Measurements from ENCODE around the gene NPAS3.

GRCh38 chr14:33039311-33039710 lies 100.6 kb downstream of the NPAS3 start:
- no peak for TF ChIP-seq CTCF (IDR thresholded peaks at IDR 0.05)
- no peak for TF ChIP-seq EZH2 (IDR thresholded peaks at IDR 0.05)
- no peak for TF ChIP-seq EZH2phosphoT487 (IDR thresholded peaks at IDR 0.05)
